ENCODE results near the gene B3GALT6. TPM values are rescaled to one million over a fixed set of nuclear protein-coding genes. Genes with fewer than 3 reads are reported as not detected.

B3GALT6 gene
- total and polyA plus RNA-seq, 10 donors: 7.9 to 25.1 (median 18.4) TPM

DNA sequence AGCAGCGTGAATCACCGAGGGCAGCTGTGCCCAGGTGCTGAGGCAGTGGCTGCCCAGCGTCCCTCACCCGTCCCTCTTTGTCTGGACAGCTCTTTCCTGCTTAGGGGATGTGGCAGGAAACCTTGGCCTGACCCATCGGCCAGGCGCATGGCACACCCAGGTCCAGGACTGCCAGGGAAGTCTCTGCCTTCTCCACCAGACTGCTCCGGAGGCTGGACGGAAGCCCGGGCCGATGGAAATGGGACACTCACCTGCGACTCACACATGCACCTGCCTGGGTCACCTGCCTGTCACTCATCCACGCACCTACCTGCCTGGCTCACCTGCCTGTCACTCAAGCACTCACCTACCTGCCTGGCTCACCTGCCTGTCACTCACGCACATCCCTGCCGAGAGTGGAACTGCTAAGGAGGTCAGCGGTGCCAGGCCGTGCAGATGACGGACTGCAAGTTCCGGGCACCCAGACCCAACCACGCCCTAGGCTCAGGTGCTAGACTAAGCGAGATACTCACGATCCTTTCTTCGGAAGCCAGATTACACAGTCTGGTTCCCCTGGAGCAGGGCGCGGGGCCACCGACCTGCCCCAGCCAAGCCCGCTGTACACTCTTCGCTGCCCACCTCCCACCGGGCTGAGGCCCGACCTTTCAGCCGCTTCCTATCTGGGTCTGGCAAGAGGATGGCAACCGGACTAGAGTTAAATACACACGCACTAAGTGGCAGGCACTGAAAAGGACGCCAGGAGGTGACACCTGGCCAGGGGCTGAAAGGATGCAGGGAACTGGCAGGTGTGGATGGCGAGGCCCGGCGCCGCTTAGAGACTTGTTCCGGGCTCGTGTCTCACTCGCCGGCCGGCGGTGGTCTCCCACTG is 40.5 kb downstream of the B3GALT6 start:
- TF ChIP-seq, protein P1, sequence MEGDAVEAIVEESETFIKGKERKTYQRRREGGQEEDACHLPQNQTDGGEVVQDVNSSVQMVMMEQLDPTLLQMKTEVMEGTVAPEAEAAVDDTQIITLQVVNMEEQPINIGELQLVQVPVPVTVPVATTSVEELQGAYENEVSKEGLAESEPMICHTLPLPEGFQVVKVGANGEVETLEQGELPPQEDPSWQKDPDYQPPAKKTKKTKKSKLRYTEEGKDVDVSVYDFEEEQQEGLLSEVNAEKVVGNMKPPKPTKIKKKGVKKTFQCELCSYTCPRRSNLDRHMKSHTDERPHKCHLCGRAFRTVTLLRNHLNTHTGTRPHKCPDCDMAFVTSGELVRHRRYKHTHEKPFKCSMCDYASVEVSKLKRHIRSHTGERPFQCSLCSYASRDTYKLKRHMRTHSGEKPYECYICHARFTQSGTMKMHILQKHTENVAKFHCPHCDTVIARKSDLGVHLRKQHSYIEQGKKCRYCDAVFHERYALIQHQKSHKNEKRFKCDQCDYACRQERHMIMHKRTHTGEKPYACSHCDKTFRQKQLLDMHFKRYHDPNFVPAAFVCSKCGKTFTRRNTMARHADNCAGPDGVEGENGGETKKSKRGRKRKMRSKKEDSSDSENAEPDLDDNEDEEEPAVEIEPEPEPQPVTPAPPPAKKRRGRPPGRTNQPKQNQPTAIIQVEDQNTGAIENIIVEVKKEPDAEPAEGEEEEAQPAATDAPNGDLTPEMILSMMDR (IDR thresholded peaks at IDR 0.05 in 8 of 11, conservative IDR thresholded peaks at IDR 0.05 in 3 of 11): no peak
- peak; percentile 33 to 53 (median 46) for TF ChIP-seq POLR2AphosphoS5 (IDR thresholded peaks at IDR 0.05)
- H3K27ac ChIP-seq: peak overlapping the region; percentile 77 to 94 (median 86)
- WGBS, 5 donors: 38 to 63% (median 40%) methylated on average over 27 to 43 of the region's 43 CpGs
- peak; percentile 79 for DNase-seq
- no peaks in the 10 kb centered on the region for H3K9me3 ChIP-seq
- intact Hi-C loops (cut with DNase I; ENCODE audit: low total_unique reads): no loop called here
- H3K4me3 ChIP-seq: peak overlapping the region; percentile 84 to 98 (median 90)
- H3K27me3 ChIP-seq (replicated peaks in 1 of 7): no peaks in the 10 kb centered on the region
- H3K36me3 ChIP-seq: peaks cover 0 to 41% (median 7%) of the 10 kb centered on the region in 6 donors
- H3K4me1 ChIP-seq: peaks cover 26 to 73% (median 55%) of the 10 kb centered on the region in 6 donors

DNA sequence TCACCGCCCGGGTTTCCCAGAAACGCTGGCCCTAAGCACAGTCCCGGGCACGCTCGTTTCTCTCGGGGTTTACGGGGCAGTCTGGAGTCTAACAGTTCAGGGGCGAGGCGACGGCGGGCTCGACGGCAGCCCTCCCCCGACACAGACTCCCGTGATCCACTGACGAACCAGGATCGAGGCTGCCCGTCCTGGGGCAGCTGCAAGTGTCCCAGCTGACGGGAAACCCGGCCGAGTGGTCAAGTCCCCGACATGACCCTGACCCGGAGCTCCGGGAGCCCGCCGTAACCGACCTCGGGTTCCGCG is 41.1 kb downstream of the B3GALT6 start:
- Histone ChIP-seq H3K4me1 (peaks cover 26 to 67% (median 52%) of the 10 kb centered on the region in 6 donors), H3K4me3 (peak overlapping the region; percentile 84 to 98 (median 90)), H3K27me3 (replicated peaks in 1 of 7) (no peaks in the 10 kb centered on the region), H3K36me3 (peaks cover 0 to 35% (median 4%) of the 10 kb centered on the region in 6 donors), H3K9me3 (no peaks in the 10 kb centered on the region), H3K27ac (peak overlapping the region; percentile 77 to 94 (median 86))
- intact Hi-C loops (cut with DNase I; ENCODE audit: low total_unique reads): no loop called here
- no peak for TF ChIP-seq POLR2AphosphoS5 (IDR thresholded peaks at IDR 0.05)
- TF ChIP-seq POLR2A (IDR thresholded peaks at IDR 0.05): no peak
- TF ChIP-seq, protein P1 (IDR thresholded peaks at IDR 0.05 in 8 of 11, conservative IDR thresholded peaks at IDR 0.05 in 3 of 11): no peak
- no peak for DNase-seq
- WGBS, 5 donors: 0 to 3% (median 1%) methylated on average over 7 to 31 of the region's 31 CpGs; no CpG with 5 or more reads in 1 of the 5 donors

DNA sequence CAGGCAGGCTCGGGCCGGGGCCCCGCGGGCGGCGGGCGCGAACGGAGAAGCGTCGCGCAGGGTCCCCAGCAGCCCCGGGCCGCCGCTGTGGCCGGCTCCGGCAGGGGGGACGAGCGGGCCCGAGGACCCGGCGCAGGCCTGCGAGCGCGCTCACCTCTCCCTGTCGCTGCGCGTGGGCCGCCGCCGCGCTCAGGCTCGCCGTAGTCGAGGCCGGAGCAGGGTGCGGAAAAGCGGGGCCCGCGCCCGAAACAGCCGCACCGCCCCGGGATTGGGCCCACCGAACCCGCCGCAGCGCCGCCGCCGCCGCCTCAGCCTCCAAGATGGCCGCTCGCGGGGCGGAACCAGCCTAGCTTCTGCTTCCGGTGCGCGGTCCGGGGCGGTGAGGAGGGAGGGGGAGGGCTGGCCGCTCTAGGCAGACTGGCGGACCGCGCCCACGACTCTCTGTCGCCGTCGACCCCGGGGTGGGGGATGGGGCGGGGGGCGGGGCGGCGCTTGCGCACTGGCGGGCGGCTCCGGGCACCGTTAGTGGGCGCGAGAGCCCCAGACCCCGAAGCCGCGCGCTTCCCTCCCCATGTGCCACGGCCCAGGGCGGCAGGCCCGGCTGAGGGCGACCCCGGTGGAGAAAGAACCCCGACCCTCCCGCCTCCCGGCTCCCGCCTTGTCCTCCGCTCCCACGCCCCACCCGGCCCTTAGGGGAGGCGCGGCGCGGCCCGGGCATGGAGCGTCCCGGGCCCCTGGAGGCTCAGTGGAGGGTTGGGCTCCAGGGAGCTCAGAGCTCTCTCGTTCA is 41.7 kb downstream of the B3GALT6 start, which contains the start of gene UBE2J2:
Gene UBE2J2, minus strand, starts transcription at position 343 of the 787 bp plus-strand sequence. CDS start 5,862 bp downstream, outside the sequence.
- no peaks in the 10 kb centered on the region for H3K27me3 ChIP-seq (replicated peaks in 1 of 7)
- H3K9me3 ChIP-seq: no peaks in the 10 kb centered on the region
- TF ChIP-seq POLR2AphosphoS5 (IDR thresholded peaks at IDR 0.05) (peak; percentile 87 to 92 (median 87)), POLR2A (IDR thresholded peaks at IDR 0.05) (peak in 1 of 3 donors; percentile 13)
- TF ChIP-seq, protein P1 (IDR thresholded peaks at IDR 0.05 in 8 of 11, conservative IDR thresholded peaks at IDR 0.05 in 3 of 11): peak in 2 of 11 experiments; percentile 5 to 14
- peak; percentile 99 for DNase-seq
- H3K4me3 ChIP-seq: peak within 1 kb of the TSS; percentile 84 to 98 (median 90)
- H3K36me3 ChIP-seq: peaks cover 0 to 30% (median 1%) of the 10 kb centered on the region in 6 donors
- peaks cover 26 to 62% (median 50%) of the 10 kb centered on the region in 6 donors for H3K4me1 ChIP-seq
- peak within 1 kb of the TSS; percentile 81 to 94 (median 86) for H3K27ac ChIP-seq
- intact Hi-C loops (cut with DNase I; ENCODE audit: low total_unique reads): no loop called here
- WGBS, 5 donors: 0 to 1% (median 0%) methylated on average over 47 to 104 of the region's 105 CpGs; no CpG with 5 or more reads in 1 of the 5 donors

All from spleen (tissue), 11 donors.